Lower lobe of right lung (tissue), 2 donors: ENCODE results near the gene CACNA1I. TPM values are rescaled to one million over a fixed set of nuclear protein-coding genes. Genes with fewer than 3 reads are reported as not detected.

ENCODE experiments used
- ATAC-seq, 2 donors: fragments of 200-7000 bp; cut with Tn5 transposase; one replicate each; pipeline ENCODE4 v1.9.1; 2020 to 2022; ENCODE audit warnings: mild to moderate bottlenecking in 2 of 2, moderate library complexity in 2 of 2
- DNase-seq: peaks from one replicate; pipeline ENCODE4 v3.0.0-alpha.2; 2020
- H3K27ac ChIP-seq: fragments of 200-600 bp; one replicate; pipeline ENCODE4 v1.8.0; 2022
- H3K27me3 ChIP-seq: fragments of 200-600 bp; one replicate; pipeline ENCODE4 v1.8.0; 2022; ENCODE audit warnings: low read depth
- H3K36me3 ChIP-seq: fragments of 200-600 bp; one replicate; pipeline ENCODE4 v1.8.0; 2022; ENCODE audit warnings: mild to moderate bottlenecking
- H3K4me1 ChIP-seq: fragments of 200-600 bp; one replicate; pipeline ENCODE4 v1.8.0; 2022
- H3K4me3 ChIP-seq: fragments of 200-600 bp; one replicate; pipeline ENCODE4 v1.8.0; 2022; ENCODE audit warnings: mild to moderate bottlenecking
- H3K9me3 ChIP-seq: fragments of 200-600 bp; one replicate; pipeline ENCODE4 v1.8.0; 2022
- CTCF ChIP-seq: fragments of 200-600 bp; IDR thresholded peaks from one replicate; pipeline ENCODE4 v1.8.0; 2022; ENCODE audit warnings: antibody characterized with exemption, mild to moderate bottlenecking
- intact Hi-C: fragments of 100-400 bp; cut with DNase I; formaldehyde crosslinking; loops from one replicate; pipeline ENCODE4 v1.11.0; 2022
- total RNA-seq: library from RNA; stranded (reverse); fragmentation: NEBNext Ultra II Directional; extraction: Animal tissue kit (Norgen Biotek cat#: 25700); gene quantifications from one replicate; pipeline ENCODE4 v1.2.1, GENCODE V29; 2021
- donor health status: DM: no; HTN: yes; CAD: no; lungs with severe emphysema.

CACNA1I gene
- total RNA-seq, 1 donor from 2014 or later = 0.21 TPM

- ATAC-seq (no peak), DNase-seq (no peak)
- intact Hi-C loops = no loop called here
- Histone ChIP-seq H3K4me1 (no peaks in the 10 kb centered on the region), H3K9me3 (no peaks in the 10 kb centered on the region), H3K27me3 (peaks cover 32% of the 10 kb centered on the region), H3K36me3 (no peaks in the 10 kb centered on the region), H3K4me3 (no peak overlapping the region), H3K27ac (no peak overlapping the region)
- no peak for TF ChIP-seq CTCF
Measured at GRCh38 chr22:39697790-39698430, 127.4 kb downstream of the CACNA1I start.

- Histone ChIP-seq H3K27me3 (peaks cover 40% of the 10 kb centered on the region), H3K4me3 (no peak overlapping the region), H3K36me3 (no peaks in the 10 kb centered on the region), H3K9me3 (no peaks in the 10 kb centered on the region), H3K27ac (no peak overlapping the region), H3K4me1 (no peaks in the 10 kb centered on the region)
- ATAC-seq (no peak), DNase-seq (no peak)
- TF ChIP-seq CTCF = no peak
- intact Hi-C loops = no loop called here
Measured at GRCh38 chr22:39699631-39700360, 129.2 kb downstream of the CACNA1I start.

DNA sequence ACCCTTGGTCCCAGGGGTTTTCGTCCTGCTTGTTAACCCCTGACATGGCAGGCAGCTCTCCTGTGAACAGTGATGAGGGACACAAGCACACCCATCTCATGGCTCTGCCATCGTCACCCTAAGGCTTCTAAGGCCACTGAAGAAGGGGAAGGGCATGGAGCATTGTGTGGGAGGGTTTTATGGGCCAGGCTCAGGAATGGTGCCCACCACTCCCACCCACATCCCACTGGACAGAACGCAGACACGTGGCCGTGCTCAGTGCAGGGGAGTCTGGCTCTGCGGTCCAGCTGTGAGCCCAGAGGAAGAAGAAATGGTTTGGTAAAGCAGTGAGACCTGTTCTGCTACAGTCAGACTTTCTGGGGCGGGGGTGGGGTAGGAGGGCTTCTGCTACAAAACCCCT is 130.0 kb downstream of the CACNA1I start:
- Histone ChIP-seq H3K27me3 (peaks cover 35% of the 10 kb centered on the region), H3K27ac (no peak overlapping the region), H3K9me3 (no peaks in the 10 kb centered on the region), H3K36me3 (no peaks in the 10 kb centered on the region), H3K4me1 (no peaks in the 10 kb centered on the region), H3K4me3 (no peak overlapping the region)
- intact Hi-C loops = no loop called here
- ATAC-seq = no peak
- TF ChIP-seq CTCF = no peak
- DNase-seq = no peak

DNA sequence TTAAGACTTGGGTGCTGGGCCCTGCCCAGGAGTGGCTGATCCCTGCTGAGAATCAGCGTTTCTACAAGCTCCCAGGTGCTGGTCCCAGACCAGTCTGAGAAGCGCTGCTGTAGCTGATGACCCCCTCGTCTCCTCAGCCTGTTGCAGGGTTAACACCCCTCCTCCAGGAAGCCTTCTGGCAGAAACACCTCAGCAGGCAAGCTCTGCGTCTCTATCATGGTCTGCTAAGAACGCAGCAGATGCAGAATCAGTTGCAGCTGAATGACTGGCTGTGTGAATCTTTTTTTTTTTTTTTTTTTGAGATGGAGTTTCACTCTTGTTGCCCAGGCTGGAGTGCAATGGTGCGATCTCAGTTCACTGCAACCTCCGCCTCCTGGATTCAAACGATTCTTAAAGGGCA is 132.5 kb downstream of the CACNA1I start:
- H3K4me1 ChIP-seq = no peaks in the 10 kb centered on the region
- TF ChIP-seq CTCF = no peak
- H3K9me3 ChIP-seq = no peaks in the 10 kb centered on the region
- no peak overlapping the region for H3K4me3 ChIP-seq
- intact Hi-C loops = no loop called here
- no peaks in the 10 kb centered on the region for H3K36me3 ChIP-seq
- H3K27ac ChIP-seq = no peak overlapping the region
- no peak for ATAC-seq
- DNase-seq = no peak
- H3K27me3 ChIP-seq = peaks cover 29% of the 10 kb centered on the region

DNA sequence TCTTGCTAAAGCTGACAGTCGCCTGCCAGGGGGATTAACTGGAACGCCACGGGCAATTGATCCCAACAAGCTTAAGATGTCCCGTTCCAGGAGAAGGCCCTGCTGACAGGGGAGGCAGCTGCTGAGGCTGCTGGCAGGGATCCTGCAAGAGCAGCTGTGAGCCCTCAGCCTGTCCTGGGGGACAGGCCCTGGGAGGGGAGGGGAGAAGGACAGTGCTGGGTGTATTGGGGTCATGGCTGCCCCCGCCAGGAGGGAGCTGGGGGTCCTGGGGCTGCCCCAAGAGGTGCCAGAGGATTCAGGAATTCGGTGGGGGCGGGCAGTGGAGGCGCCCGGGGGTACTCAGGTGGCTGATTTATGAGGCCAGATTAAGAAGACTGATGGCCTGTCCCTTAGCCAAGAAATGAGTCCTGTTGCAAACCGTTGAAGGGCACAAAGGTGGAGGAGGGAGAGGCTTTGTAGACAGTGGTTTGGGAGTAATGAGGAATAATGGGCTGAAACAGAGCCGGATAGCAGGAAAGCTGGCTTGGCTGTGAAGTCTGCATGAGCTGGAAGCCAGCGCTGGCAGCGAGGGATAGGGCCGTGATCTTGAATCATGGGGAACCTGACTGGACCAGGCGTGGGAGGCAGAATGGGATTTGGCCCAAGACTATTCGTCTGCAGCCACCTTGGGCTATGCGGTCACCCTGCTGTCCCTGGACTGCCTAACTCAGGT is 133.5 kb downstream of the CACNA1I start:
- H3K9me3 ChIP-seq = no peaks in the 10 kb centered on the region
- H3K36me3 ChIP-seq = no peaks in the 10 kb centered on the region
- intact Hi-C loops = no loop called here
- TF ChIP-seq CTCF = no peak
- H3K4me1 ChIP-seq = no peaks in the 10 kb centered on the region
- H3K4me3 ChIP-seq = no peak overlapping the region
- no peak overlapping the region for H3K27ac ChIP-seq
- DNase-seq = no peak
- peak in 1 of 2 donors; percentile 40 for ATAC-seq
- H3K27me3 ChIP-seq = peaks cover 29% of the 10 kb centered on the region
